HEK293T (cell line): ENCODE measurements around the gene ISL2.

ENCODE experiments used
- BHLHE40 ChIP-seq: fragments of 450-650 bp; IDR thresholded peaks from 2 replicates; pipeline ENCODE4 v1.6.1; 2016; ENCODE audit warnings: mild to moderate bottlenecking, moderate library complexity, borderline replicate concordance
- CTBP1 ChIP-seq: fragments of 450-650 bp; IDR thresholded peaks from 2 replicates; pipeline ENCODE4 v1.6.1; 2016; ENCODE audit warnings: borderline replicate concordance
- FOXA1 ChIP-seq: fragments of 450-650 bp; IDR thresholded peaks from 2 replicates; pipeline ENCODE4 v1.6.1; 2016; ENCODE audit warnings: mild to moderate bottlenecking
- FOXK2 ChIP-seq: fragments of 450-650 bp; IDR thresholded peaks from 2 replicates; pipeline ENCODE4 v1.6.1; 2016; ENCODE audit warnings: mild to moderate bottlenecking
- FOXM1 ChIP-seq: fragments of 450-650 bp; IDR thresholded peaks from 2 replicates; pipeline ENCODE4 v1.6.1; 2017; ENCODE audit warnings: mild to moderate bottlenecking, borderline replicate concordance
- HDGF ChIP-seq: fragments of 450-650 bp; IDR thresholded peaks from 2 replicates; pipeline ENCODE4 v1.6.1; 2017; ENCODE audit warnings: antibody characterized with exemption, borderline replicate concordance
- LEF1 ChIP-seq: fragments of 450-650 bp; IDR thresholded peaks from 2 replicates; pipeline ENCODE4 v1.6.1; 2017; ENCODE audit warnings: mild to moderate bottlenecking, borderline replicate concordance
- NFRKB ChIP-seq: fragments of 450-650 bp; IDR thresholded peaks from 2 replicates; pipeline ENCODE4 v1.6.1; 2016; ENCODE audit warnings: mild to moderate bottlenecking, moderate library complexity
- ZNF384 ChIP-seq: fragments of 450-650 bp; IDR thresholded peaks from 2 replicates; pipeline ENCODE4 v1.6.1; 2016

GRCh38 chr15:76384409-76384808, 47.8 kb downstream of the ISL2 start:
- TF ChIP-seq BHLHE40 (no peak), FOXM1 (no peak), FOXA1 (no peak), FOXK2 (no peak), LEF1 (no peak), ZNF384 (no peak), CTBP1 (no peak), NFRKB (no peak), HDGF (no peak)
